HG02763 (cell line): ENCODE measurements around the gene MBL2.

Experiments
- ATAC-seq: cut with Tn5 transposase; IDR thresholded peaks from one replicate; pipeline ENCODE4 v1.9.1; 2021; ENCODE audit warnings: mild to moderate bottlenecking, moderate library complexity; ENCODE audit not compliant: unreplicated experiment

MBL2 gene

DNA sequence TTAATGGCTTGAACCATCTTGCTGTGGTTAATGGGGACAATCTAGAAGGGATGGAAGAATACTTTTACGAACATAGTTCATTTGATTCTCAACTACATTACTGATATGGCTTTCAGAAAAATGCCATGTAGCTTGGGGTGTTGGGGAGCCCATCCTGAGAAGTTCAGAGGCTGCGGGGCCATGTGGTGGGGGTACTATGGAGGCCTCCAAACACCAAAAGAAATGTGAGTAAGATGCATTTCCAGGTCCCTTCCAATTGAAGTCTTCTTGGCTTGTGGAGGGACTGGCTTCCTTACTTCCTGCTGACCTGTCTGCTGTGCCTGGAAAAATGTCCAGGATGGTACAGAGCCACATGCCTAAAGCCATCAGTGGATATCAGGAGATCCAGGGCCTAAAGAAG lies 1.6 kb upstream of the MBL2 start:
- no peak for ATAC-seq

DNA sequence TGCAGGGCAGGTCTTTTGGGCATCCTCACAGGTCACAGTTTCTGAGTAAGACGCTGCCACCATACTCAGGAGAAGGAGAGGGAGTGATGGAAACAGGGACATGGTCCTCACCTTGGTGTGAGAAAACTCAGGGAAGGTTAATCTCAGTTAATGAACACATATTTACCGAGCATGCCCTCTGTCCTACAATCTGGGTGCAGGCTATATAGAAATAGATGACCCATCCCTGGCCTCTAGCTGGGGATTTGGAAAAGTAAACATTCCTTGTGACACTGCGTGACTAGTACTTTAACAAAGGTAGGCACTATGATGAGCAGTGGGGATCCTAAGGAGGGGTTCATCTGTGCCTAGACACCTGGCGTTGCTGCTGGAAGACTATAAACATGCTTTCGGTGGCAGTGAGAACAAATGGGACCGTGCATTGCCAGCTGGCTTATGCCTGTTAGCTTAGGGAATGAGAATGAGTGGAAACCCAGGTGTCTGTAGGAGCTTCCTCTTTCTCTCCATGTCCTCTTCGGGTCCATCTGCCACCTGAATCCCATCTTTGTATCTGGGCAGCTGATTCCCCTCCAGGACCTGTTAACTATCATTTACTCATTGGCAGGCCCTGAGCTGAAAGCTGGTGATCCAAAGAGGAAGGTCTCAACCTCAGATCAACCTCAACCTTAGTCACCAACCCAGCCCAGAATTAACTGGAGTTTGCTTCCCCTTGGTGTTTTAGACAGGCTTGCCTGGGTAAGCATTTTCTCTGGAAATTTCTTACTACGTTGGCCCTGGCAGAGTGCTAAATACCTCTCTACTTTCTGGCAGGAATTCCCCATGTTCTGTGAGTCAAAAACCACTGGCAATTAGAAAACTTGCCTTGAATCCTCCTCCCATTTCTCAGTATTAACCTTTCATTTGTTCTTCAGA lies 794 bp downstream of the MBL2 start:
- no peak for ATAC-seq

GRCh38 chr10:52770904-52771303 lies 1.7 kb downstream of the MBL2 start:
- no peak for ATAC-seq

DNA sequence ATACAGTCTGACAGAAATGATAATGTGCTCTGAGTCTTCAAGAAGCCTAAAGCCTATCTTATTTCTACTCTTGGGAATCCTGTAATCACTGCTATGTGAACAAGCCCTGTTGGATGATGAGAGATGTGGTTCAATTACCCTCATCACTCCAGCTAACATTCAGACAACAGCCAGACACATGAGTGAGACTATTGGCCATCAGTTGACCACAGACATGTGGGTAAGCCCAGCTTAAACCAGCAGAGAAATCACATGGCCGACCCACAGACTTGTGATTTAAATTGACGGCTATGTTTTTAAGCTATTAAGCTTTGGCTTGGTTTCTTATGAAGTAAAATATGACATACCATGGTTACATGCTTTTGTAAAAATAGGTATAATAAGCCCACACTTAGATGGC lies 2.6 kb downstream of the MBL2 start:
- ATAC-seq = no peak

GRCh38 chr10:52768001-52768532 lies 4.5 kb downstream of the MBL2 start:
- no peak for ATAC-seq

- no peak for ATAC-seq
Observed at GRCh38 chr10:52762088-52762487, 10.5 kb downstream of the MBL2 start.

DNA sequence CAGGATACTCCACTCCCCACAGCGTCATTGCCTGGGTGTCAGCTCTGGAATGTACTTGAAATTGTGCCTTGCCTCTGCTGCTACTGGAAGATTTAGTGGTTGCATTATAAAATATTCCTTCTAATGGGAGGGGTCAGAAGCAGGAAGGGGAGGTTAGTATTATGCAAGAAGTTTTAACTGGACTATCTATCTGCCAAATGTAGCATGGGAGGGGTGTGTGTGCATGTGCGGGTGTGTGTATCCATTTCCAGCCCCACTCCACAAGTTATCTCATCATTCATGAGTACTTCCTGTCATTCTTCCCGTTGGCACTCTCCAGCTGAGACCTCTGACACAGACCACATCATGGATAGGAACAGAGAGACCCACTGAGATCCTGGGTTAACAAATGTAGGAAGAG lies 13.4 kb downstream of the MBL2 start:
- ATAC-seq = no peak

DNA sequence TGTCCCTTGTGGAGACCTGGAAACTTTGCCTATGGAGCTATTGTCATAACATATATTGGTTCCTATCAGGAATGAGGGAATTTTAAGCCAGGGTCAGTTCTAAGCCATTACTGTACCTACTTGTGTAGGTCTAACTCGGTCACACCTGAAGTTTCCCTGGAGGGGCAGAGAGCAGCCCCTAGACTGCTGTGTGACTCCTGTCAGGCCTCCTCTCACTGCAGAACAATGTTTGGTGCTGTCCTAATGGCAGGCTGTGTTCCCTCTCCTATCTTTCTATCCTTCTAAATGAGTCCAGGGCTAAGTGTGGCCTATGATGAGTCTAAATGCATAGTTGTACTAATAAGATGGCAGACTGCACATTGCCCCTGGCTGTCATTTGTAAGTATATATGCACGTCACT lies 14.2 kb downstream of the MBL2 start:
- ATAC-seq = no peak

- no peak for ATAC-seq
Observed at GRCh38 chr10:52757773-52758172, 14.8 kb downstream of the MBL2 start.

- no peak for ATAC-seq
Observed at GRCh38 chr10:52756966-52757365, 15.6 kb downstream of the MBL2 start.

DNA sequence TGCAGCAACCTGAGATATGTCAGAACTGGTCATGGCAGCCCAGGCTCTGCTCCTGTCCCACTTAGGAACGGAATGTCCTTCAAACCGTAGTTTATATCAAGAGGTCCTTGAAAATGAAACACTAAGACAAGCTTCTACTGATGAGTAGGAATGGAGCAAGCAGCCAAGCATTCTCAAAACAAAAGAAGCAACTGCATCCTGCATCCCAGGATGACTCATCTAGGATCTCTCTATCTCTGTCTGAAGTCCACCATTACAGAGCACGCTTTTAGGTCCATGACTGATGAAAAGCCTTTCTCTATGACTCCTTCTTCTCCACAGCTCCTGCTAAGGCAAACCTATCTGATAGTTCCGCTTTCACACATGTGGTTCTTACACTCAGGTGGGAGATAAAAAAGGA lies 16.3 kb downstream of the MBL2 start:
- ATAC-seq = no peak

- ATAC-seq = no peak
Observed at GRCh38 chr10:52755297-52756062, 17.1 kb downstream of the MBL2 start.

DNA sequence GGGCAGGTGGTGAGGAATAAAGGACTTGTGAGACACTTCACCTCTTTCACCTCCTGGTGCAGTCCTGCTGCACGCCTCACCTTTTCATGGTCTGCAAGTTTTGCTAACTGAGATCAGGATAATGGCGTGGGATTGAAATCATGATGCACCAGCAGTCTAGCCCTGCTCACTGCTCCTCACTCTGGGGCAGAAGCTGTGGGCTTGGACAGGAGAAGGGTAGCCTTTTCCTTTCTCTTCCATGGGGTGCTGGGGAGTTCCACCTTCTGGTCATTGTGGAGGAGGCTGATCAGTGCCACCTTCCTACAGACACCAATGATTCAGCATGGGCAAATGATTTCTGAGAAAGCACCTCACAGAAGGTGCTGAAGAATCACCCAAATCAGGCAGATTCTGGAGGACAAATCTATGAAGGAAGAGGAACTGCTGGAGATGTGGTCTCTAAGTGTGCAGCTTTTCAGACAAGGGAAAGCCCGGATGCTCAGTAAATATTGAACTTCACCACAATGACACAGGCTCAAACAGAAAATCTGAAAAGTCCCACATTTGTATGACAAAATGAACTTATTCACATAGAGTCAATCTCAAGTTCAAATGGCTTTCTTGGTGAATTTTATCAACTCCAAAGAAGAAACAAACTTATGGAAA lies 19.7 kb downstream of the MBL2 start:
- no peak for ATAC-seq

DNA sequence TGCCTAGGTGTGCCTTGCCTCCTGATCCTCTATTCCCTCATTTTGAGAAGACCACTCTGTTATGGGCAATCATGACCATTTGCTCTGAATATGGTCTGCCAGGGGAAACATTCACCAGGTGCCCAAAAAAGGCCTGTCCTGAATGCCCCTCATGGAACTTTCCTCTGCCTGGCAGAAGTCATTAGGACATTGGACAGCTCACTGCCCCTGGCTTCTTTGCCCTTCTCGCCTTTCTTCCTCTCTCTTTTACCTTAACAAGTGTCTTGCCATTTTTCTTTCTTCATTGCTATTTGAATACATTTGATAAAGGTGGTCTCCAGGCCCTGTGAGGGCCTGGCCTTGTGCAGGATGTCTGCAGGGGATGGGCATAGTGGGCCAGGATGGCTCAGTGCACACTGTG lies 20.3 kb downstream of the MBL2 start:
- ATAC-seq = no peak

GRCh38 chr10:52751337-52751736 lies 21.2 kb downstream of the MBL2 start:
- no peak for ATAC-seq

GRCh38 chr10:52750629-52751028 lies 22.0 kb downstream of the MBL2 start:
- ATAC-seq = no peak

GRCh38 chr10:52747694-52748093 lies 24.9 kb downstream of the MBL2 start:
- no peak for ATAC-seq

DNA sequence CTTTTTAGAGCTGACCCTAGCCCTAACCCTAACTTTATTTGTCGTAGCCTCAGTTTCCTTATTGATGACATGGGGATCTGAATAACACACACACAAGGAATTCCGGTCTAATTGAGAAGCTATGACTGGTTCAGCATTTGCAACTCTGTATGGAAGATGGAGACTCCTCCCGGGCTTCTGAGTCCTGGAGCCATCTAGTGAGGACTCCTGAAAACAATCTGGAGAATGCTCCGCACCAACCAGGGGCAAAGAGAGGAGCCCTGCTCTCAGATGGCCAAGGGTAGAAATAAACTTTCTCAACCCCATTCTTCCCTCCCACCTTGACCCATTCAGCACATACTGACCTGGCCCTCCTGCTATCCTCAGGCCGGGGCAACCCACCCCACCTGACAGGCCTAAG lies 26.4 kb downstream of the MBL2 start:
- ATAC-seq = no peak

- ATAC-seq = no peak
Observed at GRCh38 chr10:52744057-52744805, 28.4 kb downstream of the MBL2 start.

DNA sequence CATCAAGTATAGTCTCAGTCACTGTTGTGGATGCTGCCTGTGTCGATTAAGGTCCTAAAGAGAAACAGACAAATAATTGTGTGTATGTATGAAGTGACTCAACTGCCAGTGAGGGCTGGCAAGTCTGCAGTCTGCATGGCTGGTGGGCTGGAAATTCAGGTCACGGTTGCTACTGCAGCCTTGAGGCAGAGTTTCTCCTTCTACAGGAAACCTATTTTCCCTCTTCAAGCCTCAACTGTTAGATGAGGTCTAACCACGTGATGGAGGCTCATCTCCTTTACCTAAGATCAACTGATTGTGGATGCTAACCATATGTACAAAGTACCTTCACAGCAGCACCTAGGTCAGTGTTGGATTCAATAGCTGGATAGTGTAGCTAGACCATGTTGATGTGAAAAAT lies 29.9 kb downstream of the MBL2 start:
- ATAC-seq = no peak

DNA sequence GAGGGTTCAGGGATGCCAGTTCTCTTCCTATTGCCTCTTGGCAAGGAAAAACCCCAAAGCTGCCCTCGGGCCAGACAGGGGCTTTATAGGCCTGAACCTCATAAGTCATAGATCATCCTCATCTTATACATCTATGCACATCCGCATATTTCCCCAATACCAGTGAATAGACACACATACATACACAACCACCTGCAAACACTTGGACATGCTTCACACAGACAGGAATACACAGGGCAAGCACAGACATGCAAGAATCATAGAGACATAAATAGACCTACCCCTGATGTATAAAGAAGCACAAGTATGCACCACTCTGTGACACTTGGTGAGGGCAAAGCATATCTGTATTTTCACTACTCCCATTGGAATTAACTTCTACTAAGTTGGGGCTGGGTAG lies 30.7 kb downstream of the MBL2 start:
- no peak for ATAC-seq
